HEK293 (cell line): ENCODE measurements around the gene ZNF654.

Experiments used
- AEBP2 ChIP-seq: fragments of 450-650 bp; formaldehyde crosslinking; IDR thresholded peaks from 2 replicates; pipeline ENCODE4 v1.5.1; 2016; ENCODE audit warnings: missing biosample characterization, missing genetic modification characterization, borderline replicate concordance
- BCL11A ChIP-seq: fragments of 450-650 bp; formaldehyde crosslinking; IDR thresholded peaks from 2 replicates; pipeline ENCODE4 v1.5.1; 2016; ENCODE audit warnings: low read depth, missing biosample characterization, missing genetic modification characterization
- HOXC10 ChIP-seq: sonication (generic); formaldehyde crosslinking; IDR thresholded peaks from 2 replicates; pipeline ENCODE4 v1.8.1; 2023; ENCODE audit warnings: mild to moderate bottlenecking, missing genetic modification reagents
- KLF17 ChIP-seq: fragments of 450-650 bp; formaldehyde crosslinking; IDR thresholded peaks from 2 replicates; pipeline ENCODE4 v1.5.1; 2016; ENCODE audit warnings: missing biosample characterization, missing genetic modification characterization
- OVOL3 ChIP-seq: fragments of 450-650 bp; formaldehyde crosslinking; IDR thresholded peaks from 2 replicates; pipeline ENCODE4 v1.5.1; 2016; ENCODE audit warnings: missing biosample characterization, missing genetic modification characterization
- PBX3 ChIP-seq: sonication (generic); formaldehyde crosslinking; IDR thresholded peaks from 2 replicates; pipeline ENCODE4 v1.8.1; 2022; ENCODE audit warnings: mild to moderate bottlenecking, moderate library complexity, missing genetic modification reagents
- REST ChIP-seq: fragments of 450-650 bp; formaldehyde crosslinking; IDR thresholded peaks from 2 replicates; pipeline ENCODE4 v1.5.1; 2016; ENCODE audit warnings: missing biosample characterization, missing genetic modification characterization
- SCRT1 ChIP-seq: fragments of 450-650 bp; formaldehyde crosslinking; IDR thresholded peaks from 2 replicates; pipeline ENCODE4 v1.5.1; 2016; ENCODE audit warnings: missing biosample characterization, missing genetic modification characterization, borderline replicate concordance
- SP2 ChIP-seq: fragments of 450-650 bp; formaldehyde crosslinking; IDR thresholded peaks from 2 replicates; pipeline ENCODE4 v1.5.1; 2016; ENCODE audit warnings: missing biosample characterization, missing genetic modification characterization
- TRIM28 ChIP-seq: IDR thresholded peaks from 2 replicates; pipeline ENCODE4 v1.6.1; 2011; ENCODE audit warnings: low read length, control low read depth, borderline replicate concordance
- ZBTB20 ChIP-seq: fragments of 450-650 bp; formaldehyde crosslinking; IDR thresholded peaks from 2 replicates; pipeline ENCODE4 v1.5.1; 2016; ENCODE audit warnings: missing biosample characterization, missing genetic modification characterization
- ZEB2 ChIP-seq: fragments of 450-650 bp; formaldehyde crosslinking; IDR thresholded peaks from 2 replicates; pipeline ENCODE4 v1.5.1; 2016; ENCODE audit warnings: missing biosample characterization, missing genetic modification characterization
- ZNF10 ChIP-seq: fragments of 450-650 bp; formaldehyde crosslinking; IDR thresholded peaks from 2 replicates; pipeline ENCODE4 v1.5.1; 2017; ENCODE audit warnings: missing biosample characterization, missing genetic modification characterization
- ZNF114 ChIP-seq: fragments of 450-650 bp; formaldehyde crosslinking; IDR thresholded peaks from 2 replicates; pipeline ENCODE4 v1.5.0; 2017; ENCODE audit warnings: missing biosample characterization, missing genetic modification characterization
- ZNF311 ChIP-seq: fragments of 450-650 bp; formaldehyde crosslinking; IDR thresholded peaks from 2 replicates; pipeline ENCODE4 v1.5.1; 2017; ENCODE audit warnings: missing biosample characterization, missing genetic modification characterization, borderline replicate concordance
- ZNF366 ChIP-seq: fragments of 450-650 bp; formaldehyde crosslinking; conservative IDR thresholded peaks from 2 replicates; pipeline ENCODE4 v1.5.1; 2016; ENCODE audit warnings: missing biosample characterization, missing genetic modification characterization
- ZNF394 ChIP-seq: fragments of 450-650 bp; formaldehyde crosslinking; IDR thresholded peaks from 2 replicates; pipeline ENCODE4 v1.5.1; 2016; ENCODE audit warnings: missing biosample characterization, missing genetic modification characterization, mild to moderate bottlenecking, moderate library complexity, borderline replicate concordance
- ZNF521 ChIP-seq: fragments of 450-650 bp; formaldehyde crosslinking; IDR thresholded peaks from 2 replicates; pipeline ENCODE4 v1.5.1; 2017; ENCODE audit warnings: missing biosample characterization, mild to moderate bottlenecking, missing genetic modification characterization
- ZNF548 ChIP-seq: fragments of 450-650 bp; formaldehyde crosslinking; IDR thresholded peaks from 2 replicates; pipeline ENCODE4 v1.5.1; 2016; ENCODE audit warnings: missing biosample characterization, missing genetic modification characterization
- ZNF549 ChIP-seq: fragments of 450-650 bp; IDR thresholded peaks from 2 replicates; pipeline ENCODE4 v1.5.1; 2018; ENCODE audit warnings: missing biosample characterization, missing genetic modification characterization, mild to moderate bottlenecking, inconsistent platforms, moderate library complexity
- ZNF571 ChIP-seq: fragments of 450-650 bp; formaldehyde crosslinking; IDR thresholded peaks from 2 replicates; pipeline ENCODE4 v1.5.0; 2017; ENCODE audit warnings: missing biosample characterization, missing genetic modification characterization
- ZNF600 ChIP-seq: fragments of 450-650 bp; formaldehyde crosslinking; IDR thresholded peaks from 2 replicates; pipeline ENCODE4 v1.5.1; 2016; ENCODE audit warnings: missing biosample characterization, missing genetic modification characterization
- ZNF623 ChIP-seq: fragments of 450-650 bp; formaldehyde crosslinking; IDR thresholded peaks from 2 replicates; pipeline ENCODE4 v1.5.1; 2016; ENCODE audit warnings: missing biosample characterization, missing genetic modification characterization
- ZNF624 ChIP-seq: fragments of 450-650 bp; formaldehyde crosslinking; IDR thresholded peaks from 2 replicates; pipeline ENCODE4 v1.5.1; 2017; ENCODE audit warnings: missing biosample characterization, missing genetic modification characterization
- ZNF645 ChIP-seq: fragments of 450-650 bp; formaldehyde crosslinking; IDR thresholded peaks from 2 replicates; pipeline ENCODE4; 2016; ENCODE audit warnings: missing biosample characterization, missing genetic modification characterization
- ZNF791 ChIP-seq: fragments of 450-650 bp; formaldehyde crosslinking; IDR thresholded peaks from 2 replicates; pipeline ENCODE4 v1.5.1; 2016; ENCODE audit warnings: missing biosample characterization, missing genetic modification characterization
- ZNF830 ChIP-seq: fragments of 450-650 bp; IDR thresholded peaks from 2 replicates; pipeline ENCODE4 v1.5.0; 2018; ENCODE audit warnings: missing biosample characterization, missing genetic modification characterization, low read depth, mild to moderate bottlenecking, moderate library complexity
- ZNF837 ChIP-seq: fragments of 450-650 bp; formaldehyde crosslinking; IDR thresholded peaks from 2 replicates; pipeline ENCODE4 v1.5.1; 2016; ENCODE audit warnings: missing biosample characterization, missing genetic modification characterization
- ZSCAN16 ChIP-seq: fragments of 450-650 bp; formaldehyde crosslinking; IDR thresholded peaks from 2 replicates; pipeline ENCODE4 v1.5.1; 2016; ENCODE audit warnings: missing biosample characterization, missing genetic modification characterization
- ZSCAN18 ChIP-seq: fragments of 450-650 bp; formaldehyde crosslinking; IDR thresholded peaks from 2 replicates; pipeline ENCODE4 v1.5.1; 2016; ENCODE audit warnings: missing biosample characterization, missing genetic modification characterization

Gene ZNF654

GRCh38 chr3:88059380-88060170 lies 520 bp downstream of the ZNF654 start (continued):
- TF ChIP-seq ZNF645 (tag by site-specific recombination) (no peak), ZNF394 (no peak), ZNF521 (tag by site-specific recombination) (no peak), ZNF366 (no peak), ZNF837 (tag by site-specific recombination) (no peak), KLF17 (tag by site-specific recombination) (no peak), BCL11A (tag by site-specific recombination) (no peak), ZNF548 (no peak), AEBP2 (no peak), SCRT1 (no peak), ZNF623 (tag by site-specific recombination) (no peak), HOXC10 (no peak), ZNF830 (tag by site-specific recombination) (no peak), ZNF571 (no peak), ZNF549 (tag by site-specific recombination) (no peak), OVOL3 (tag by site-specific recombination) (no peak), REST (no peak), ZNF791 (tag by site-specific recombination) (no peak), ZBTB20 (peak; percentile 94), SP2 (peak; percentile 21), ZNF114 (tag by site-specific recombination) (no peak), ZSCAN18 (tag by site-specific recombination) (no peak), ZNF10 (no peak), ZEB2 (tag by site-specific recombination) (0 out of 2 replicates have a peak, but pooled peaks have one; percentile 12), PBX3 (CRISPR knock-in tag) (no peak), ZSCAN16 (tag by site-specific recombination) (no peak), ZNF624 (tag by site-specific recombination) (no peak), ZNF311 (tag by site-specific recombination) (no peak), TRIM28 (no peak), ZNF600 (tag by site-specific recombination) (0 out of 2 replicates have a peak, but pooled peaks have one; percentile 23)
